ENCODE data around the gene NUDT15.
"Not testable (repeated sequence)": the region's sequence is repeated elsewhere in the genome, so short reads cannot be mapped to it uniquely, and the experiment has no call there.

The NUDT15 gene

GRCh38 chr13:48037346-48038173 is at the start of gene NUDT15:
Gene NUDT15, plus strand, starts transcription at chr13:48037726. Its CDS starts 21 bp downstream, at chr13:48037747.
- DNase-seq, result peak; percentile 92

- no peak for DNase-seq
These were observed 47.1 kb upstream of the NUDT15 start for GRCh38 chr13:47990427-47990826.

DNA sequence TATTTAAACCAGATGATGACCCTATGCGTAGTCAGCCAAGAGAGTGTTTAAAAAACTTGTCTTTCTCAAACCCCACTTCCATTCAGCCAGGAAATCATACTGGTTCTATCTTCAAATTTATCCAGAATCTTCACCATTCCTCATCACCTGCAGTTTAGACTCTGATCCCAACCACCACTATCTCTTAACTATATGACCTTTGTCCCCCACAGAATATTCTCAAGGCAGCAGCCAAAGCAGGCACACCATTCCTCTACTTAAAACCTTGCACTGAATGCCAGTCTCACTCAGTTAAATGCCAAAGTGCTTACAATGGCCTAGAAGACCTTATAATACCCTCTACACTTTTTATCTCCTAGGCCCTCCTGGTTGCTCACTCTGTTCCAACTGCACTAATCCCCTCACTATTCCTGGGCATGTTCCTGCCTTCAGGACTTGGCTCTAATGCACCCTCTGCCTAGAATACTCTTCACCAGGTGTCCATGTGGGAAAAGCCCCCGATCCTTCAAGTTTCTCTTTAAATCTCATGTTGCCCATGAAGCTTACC is 46.5 kb upstream of the NUDT15 start:
- no peak for DNase-seq

GRCh38 chr13:47991859-47992258 is 45.7 kb upstream of the NUDT15 start:
- no peak for DNase-seq

GRCh38 chr13:47997384-47997783 is 40.1 kb upstream of the NUDT15 start:
- DNase-seq, result no peak

DNA sequence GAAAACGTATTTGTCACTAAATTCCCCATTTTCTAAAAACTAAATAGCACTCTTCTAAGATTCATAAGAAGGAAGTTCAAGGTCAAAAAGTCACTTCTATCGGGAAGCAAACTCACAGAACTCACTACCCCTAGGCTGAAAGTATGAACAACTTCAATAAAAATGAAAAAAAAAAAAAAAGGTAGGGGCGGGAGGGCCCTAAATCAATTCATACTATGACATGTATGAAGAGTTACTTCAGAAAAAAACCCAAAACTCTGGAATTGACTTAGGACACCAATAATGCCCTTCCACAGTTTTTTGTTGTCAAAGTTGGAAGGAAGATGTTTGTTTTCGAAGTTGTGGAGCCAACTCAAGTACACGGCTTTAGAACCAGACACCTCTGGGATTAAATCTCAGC is 37.6 kb upstream of the NUDT15 start:
- DNase-seq, result no peak

- no peak for DNase-seq
These were observed 36.9 kb upstream of the NUDT15 start for GRCh38 chr13:48000559-48001113.

DNA sequence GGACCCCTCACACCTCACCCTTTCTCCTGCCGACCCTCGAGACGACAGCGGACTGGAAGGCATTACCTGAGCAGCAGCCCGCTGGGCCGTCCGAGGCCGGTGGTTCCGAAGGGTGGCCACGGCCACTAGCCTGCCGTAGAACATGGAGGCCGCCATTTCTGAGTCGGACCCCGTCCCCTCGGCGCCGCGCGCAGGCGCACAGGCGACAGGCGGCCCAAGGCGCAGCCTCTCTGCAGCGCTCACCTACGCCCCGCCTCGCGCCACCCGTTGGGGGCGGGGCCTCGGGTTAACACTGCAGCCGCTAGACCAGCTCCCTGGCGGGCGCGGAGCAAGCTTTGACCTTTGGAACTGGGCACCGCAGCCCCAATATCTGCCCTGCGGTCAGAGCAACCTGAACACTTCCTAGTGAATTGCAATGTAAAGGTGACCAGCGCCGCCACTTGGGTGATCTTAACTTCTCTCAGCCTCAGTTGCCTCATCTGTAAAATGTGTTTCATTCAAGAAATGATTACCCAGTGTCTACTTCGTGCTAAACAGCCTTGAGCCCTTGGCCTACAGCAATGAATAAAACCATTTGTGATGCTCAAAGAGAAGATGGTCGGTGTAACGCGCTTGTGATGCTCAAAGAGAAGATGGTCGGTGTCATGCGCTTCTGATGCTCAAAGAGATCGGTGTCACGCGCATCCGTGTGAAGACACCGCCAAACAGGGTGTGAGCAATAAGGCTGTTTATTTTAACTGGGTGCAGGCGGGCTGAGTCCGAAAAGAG is 36.2 kb upstream of the NUDT15 start, which contains the start of gene SUCLA2:
TSS of gene SUCLA2 (minus strand) at position 160 of the 768 bp plus-strand sequence. CDS start at position 156, 4 bp downstream.
- DNase-seq, result peak; percentile 84

DNA sequence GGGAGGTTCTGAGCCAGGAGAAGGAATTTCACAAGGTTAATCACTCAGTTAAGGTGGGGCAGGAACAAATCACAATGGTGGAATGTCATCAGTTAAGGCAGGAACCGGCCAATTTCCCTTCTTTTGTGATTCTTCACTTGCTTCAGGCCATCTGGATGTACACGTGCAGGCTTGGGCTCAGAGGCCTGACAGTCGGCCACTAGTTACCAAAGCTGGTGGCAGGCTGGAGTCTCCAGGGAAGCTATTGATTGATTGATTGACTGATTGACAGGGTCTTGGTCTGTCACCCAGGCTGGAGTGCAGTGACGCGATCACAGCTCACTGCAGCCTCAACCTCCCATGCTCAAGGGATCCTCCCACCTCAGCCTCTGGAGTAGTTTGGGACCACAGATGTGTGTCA is 35.5 kb upstream of the NUDT15 start:
- DNase-seq, result not testable (repeated sequence)

- no peak for DNase-seq
These were observed 33.3 kb upstream of the NUDT15 start for GRCh38 chr13:48004201-48004600.

DNA sequence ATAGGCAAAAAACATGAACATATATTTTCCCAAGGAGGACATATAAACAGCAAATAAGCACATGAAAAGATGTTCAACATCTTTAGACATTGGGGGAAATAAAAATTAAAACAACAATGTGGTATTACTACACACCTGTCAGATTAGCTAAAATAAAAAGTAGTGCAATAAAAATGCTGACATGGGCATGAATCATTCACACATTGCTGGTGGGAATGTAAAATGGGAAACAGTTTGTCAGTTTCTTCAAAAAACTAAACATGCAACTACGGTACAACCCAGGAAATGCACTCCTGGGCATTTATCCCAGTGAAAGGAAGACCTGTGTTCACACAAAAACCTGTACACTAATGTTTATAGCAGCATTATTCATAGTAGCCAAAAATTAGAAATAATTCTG is 31.1 kb upstream of the NUDT15 start:
- DNase-seq, result no peak

DNA sequence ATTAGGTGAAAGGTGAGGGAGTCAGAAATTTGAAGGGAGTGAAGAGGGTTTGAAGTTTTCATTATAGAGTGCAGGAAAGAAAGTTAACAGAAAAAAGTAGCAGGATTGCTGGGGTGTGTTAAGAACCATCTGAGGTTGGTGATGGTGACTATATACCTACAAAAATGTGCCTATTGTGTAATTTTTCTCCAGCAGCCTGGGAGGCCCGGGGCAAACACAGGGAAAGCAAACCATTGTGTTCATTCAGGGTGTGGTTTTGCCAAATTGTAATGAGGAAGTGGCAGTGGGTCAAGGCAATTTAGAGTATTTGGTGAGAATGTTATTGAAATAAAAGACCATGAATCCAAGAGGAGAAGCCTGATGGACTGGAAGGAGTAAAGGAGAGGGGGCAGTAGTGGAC is 28.2 kb upstream of the NUDT15 start:
- DNase-seq, result no peak

DNA sequence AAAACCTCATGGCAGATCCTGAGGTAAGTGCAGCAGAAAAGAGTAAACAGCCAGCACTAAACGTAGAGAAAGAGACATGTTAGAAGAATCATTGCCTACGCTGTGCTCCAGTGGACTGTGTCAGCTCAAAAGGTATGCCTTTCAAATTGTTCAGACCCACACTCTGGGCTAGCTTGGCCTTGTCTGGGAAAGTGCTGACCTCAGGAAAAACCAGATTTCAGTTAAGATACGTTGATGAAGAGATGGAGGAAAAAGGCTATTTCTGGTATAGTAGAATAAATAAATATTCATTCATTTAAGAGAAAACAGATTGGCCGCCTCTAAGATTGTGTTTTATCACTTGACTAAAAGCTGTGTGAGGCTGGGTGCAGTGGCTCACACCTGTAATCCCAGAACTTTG is 26.8 kb upstream of the NUDT15 start:
- DNase-seq, result no peak

DNA sequence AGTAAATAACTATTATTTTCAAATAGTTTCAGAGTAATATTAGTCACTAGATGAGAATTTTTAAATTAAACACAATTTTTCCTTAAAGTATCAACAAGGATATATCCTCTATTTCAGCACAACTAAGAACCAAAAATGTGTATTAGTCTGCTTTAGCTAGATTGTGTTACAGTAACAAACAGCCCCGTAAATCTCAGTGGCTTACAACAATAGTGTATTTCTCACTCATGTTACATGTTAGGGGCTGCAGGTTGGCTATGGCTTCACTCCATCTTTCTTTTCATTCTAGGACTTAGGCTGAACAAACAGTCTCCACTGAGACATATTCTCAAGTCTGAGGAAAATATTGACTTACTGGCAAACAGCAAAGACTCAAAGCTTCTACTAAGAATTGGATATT is 24.9 kb upstream of the NUDT15 start:
- DNase-seq, result no peak

DNA sequence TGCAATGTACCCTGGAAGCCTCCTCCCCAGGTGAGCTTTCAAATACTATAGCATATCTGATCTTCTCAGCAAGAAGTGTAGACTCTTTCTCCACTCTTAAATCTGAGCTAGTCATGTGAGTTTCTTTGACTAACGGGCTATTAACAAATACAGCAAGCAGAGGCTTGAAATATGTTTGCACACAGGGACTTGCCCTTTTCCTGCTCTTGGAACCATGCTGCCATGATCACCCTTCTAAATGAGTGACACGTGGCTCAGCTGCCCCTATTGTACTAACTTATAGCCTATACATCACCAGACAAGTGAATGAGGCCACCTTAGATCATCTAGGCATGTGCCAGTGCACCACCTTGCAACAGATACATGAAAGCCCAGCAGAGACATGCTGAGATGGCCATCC is 23.2 kb upstream of the NUDT15 start:
- no peak for DNase-seq

GRCh38 chr13:48018637-48019036 is 18.9 kb upstream of the NUDT15 start:
- no peak for DNase-seq

DNA sequence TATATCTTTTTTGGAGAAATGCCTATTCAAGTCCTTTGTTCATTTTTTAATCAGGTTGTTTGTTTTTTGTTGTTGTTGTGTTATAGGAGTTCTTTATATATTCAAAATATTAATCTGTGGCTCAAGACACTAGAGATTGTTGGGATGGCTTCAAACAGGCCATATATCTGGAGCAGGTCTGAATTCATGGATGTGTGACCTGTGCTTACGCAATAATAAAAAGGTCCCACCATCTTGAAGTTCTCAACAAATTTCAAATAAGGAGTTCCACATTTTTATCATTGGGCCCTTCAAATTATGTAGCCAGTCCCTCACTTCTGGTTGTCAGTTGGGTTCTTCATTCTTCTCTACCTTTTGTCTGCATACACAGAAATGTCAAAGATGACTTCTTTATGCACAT is 17.7 kb upstream of the NUDT15 start:
- DNase-seq, result no peak

- no peak for DNase-seq
These were observed 9.5 kb upstream of the NUDT15 start for GRCh38 chr13:48028066-48028465.

- DNase-seq, result no peak
These were observed 7.7 kb upstream of the NUDT15 start for GRCh38 chr13:48029859-48030258.

GRCh38 chr13:48038761-48039160 is 1.2 kb downstream of the NUDT15 start:
- DNase-seq, result no peak

DNA sequence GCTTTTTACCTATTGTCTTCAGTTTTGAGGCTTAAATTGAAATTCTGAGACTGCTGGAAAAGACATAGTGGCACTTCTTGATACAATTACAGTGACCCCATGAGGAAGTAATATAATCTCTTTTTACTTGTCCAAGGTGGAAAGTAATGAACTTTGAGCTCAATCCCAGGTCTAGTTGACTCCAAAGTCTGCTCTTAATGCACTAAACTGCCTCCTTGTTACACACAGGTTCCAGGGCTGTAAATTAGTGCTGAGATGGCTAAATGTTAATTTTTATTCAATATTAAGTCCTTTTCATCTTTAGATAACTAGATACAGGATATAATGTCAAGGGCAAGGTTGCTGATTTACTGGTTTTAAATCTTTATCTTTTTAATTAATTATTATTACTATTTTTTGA is 2.5 kb downstream of the NUDT15 start:
- no peak for DNase-seq

GRCh38 chr13:48040896-48041295 is 3.4 kb downstream of the NUDT15 start:
- no peak for DNase-seq

GRCh38 chr13:48042894-48043293 is 5.4 kb downstream of the NUDT15 start:
- DNase-seq, result no peak
